Ramos (cell line): ENCODE measurements around the gene MTUS2.

ENCODE experiments used
- in situ Hi-C: fragments of 300-500 bp; cut with MboI; formaldehyde crosslinking; loops from one replicate; pipeline ENCODE4 v1.14.3; 2022; ENCODE audit warnings: low sequenced_read_pairs; ENCODE audit not compliant: unreplicated experiment

Gene MTUS2

GRCh38 chr13:28854657-28855056 is 34.5 kb downstream of the MTUS2 start:
- in situ Hi-C loops, result no loop called here

GRCh38 chr13:28856287-28856686 is 36.1 kb downstream of the MTUS2 start:
- in situ Hi-C loops, result no loop called here

DNA sequence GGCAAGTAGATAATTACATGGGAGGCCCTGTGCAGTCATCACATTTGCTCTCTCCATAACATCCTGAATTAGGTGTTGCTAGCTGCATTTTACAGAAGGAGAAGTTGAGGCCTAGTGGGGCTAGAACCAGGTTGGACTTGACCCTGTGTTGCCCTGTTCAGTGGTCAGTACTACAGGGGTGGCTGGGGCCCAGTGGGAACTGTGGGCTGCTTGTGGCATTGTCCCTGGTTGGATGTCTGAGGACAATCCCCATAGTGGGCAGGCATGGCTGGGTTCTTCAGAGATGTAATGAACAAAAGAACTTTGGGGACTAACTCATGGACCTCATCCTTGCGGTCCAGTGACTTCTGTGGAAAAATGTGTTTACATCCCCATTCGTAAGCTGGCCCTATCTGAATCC is 38.9 kb downstream of the MTUS2 start:
- in situ Hi-C loops, result no loop called here

GRCh38 chr13:28859717-28860116 is 39.6 kb downstream of the MTUS2 start:
- in situ Hi-C loops, result no loop called here

DNA sequence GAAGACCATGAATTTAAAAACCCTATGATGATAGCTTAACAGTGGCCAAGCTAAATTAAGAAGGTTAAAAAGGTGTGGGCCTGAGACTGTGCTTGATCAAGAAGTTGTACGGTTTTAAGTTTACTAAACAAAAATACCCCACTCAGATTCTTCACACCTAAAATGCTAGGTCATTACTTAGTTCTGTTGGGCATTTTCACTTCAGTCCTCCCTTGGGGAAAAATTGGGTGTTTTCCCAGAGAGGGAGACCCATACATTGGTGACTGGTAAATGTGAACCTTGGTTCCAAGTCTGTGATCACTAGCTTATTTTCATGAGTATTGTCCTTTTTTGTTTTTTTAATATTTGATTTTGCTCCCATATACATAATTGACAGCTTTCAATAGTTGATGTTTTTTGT is 44.4 kb downstream of the MTUS2 start:
- in situ Hi-C loops, result no loop called here

- in situ Hi-C loops, result no loop called here
Observed at GRCh38 chr13:28865149-28865744, 45.1 kb downstream of the MTUS2 start.

- in situ Hi-C loops, result no loop called here
Observed at GRCh38 chr13:28865951-28866350, 45.8 kb downstream of the MTUS2 start.

- in situ Hi-C loops, result no loop called here
Observed at GRCh38 chr13:28866932-28867331, 46.8 kb downstream of the MTUS2 start.

GRCh38 chr13:28867564-28867963 is 47.4 kb downstream of the MTUS2 start:
- in situ Hi-C loops, result no loop called here

GRCh38 chr13:28872427-28873176 is 52.5 kb downstream of the MTUS2 start:
- in situ Hi-C loops, result no loop called here

DNA sequence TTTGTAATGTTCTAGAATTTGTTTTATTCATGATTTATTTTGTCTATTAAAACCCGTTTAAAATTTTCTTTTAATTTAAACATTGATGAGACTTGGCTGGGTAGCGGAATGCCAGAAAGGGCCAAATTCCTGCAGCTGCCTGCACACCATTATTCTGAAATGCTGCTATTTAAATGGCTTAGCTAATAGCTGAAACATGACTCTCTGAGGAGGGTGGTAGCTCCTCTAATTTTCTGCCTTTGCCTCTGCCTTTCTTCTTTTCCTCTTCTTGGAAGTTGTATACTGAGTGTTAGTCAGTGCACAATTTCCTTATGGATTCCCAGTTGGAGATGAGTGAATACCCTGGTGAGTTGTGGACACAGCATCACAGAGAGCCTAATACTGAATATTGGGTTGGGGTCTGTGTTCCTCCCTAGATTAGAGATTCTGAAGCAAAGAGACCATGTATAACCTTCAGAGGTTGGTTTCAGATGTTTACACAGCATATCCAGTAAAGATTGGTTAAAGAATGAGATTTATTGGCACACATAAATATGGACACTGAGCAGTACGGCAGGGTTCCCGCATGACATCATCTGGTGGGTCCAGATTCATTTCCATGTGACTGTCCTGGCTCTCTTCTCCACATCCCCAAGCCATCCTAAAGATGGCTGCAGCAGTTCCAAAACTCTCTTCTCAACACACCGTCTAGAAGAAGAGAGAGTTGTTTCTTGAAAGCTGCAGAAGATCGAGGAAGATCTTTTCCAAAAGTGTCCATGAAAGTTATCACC is 55.9 kb downstream of the MTUS2 start:
- in situ Hi-C loops, result no loop called here

GRCh38 chr13:28877408-28877807 is 57.3 kb downstream of the MTUS2 start:
- in situ Hi-C loops, result no loop called here

DNA sequence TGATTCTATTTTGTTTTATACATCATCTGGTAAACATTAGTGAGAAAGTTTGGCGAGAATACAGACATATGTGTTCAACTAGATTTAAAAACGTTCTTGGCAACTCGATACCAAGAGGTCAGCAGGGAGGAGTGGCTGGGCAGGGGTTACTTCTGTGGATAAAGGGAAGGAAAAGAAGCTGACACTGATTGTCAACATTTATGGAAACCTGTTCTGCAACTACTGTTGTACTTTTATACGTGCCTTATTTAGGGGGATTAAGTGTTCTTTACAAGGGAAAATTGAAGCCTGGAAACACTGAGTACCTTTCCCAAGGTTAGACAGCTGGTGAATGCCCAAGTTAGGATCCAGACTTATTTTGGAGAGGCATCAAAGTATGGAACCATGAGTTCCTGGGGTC is 65.0 kb downstream of the MTUS2 start:
- in situ Hi-C loops, result no loop called here

DNA sequence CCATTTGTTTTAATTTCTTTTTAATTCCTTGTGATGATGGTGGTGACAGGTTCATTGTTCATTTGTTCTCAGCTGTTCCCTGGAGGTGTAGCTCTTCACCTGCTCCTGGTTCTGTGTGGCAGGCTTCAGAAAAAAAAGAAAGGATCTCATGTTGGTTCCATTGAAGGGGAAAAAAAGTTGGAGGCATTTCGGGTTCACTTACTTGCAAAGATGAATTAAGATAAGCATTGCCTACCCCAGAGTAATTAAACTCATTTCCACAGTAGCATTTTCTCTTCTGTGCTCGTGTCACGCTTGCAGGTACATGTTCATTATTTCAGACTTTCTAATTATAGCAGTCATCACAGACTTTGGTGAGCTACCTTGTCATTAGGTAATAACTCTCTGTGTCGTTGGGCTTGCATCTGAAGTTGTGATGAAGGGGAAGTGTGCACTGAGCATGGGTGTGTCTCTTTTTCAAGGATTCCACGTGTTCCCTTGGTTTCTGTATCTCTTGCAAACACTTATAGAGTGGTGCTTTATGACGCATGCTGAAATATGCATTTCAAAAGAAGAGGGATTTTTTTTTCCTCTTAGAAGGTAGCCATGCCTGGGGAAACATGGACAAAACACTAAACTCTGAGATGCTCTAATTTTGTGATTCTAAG is 69.1 kb downstream of the MTUS2 start:
- in situ Hi-C loops, result no loop called here

DNA sequence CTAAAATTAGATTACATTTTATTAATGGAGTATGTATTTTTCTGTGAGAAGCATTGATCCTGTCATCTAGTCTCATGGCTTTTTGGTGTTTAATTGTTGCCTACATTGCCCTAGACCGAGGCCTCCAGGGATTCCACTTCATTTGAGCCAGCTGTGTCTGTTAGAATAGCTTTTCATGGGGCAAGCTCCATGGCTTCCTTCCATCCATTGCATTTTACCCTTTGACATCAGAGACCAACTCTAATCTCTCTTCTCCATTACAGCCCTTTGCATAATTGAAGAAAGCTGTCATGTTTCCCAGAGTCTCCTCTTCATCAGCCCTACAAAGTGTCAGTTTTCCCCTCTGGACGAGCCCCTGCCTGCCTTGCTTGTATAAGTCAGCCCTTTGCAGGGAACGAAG is 70.6 kb downstream of the MTUS2 start:
- in situ Hi-C loops, result no loop called here

DNA sequence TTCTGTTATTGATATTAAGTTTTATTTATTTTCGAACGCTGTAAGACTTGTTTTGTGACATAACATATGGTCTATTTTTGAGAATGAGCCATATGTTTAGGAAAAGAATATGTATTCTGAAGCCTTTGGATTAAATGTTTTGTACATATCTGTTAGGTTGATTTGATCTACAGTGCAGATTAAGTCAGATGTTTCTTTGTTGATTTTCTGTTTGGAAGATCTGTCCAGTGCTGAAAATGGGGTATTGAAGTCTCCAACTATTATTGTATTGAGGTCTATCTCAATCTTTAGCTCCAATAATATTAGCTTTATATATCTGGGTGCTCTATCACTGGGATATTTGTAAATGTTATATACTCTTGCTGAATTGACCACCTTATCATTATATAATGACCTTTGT is 97.9 kb downstream of the MTUS2 start:
- in situ Hi-C loops, result no loop called here

- in situ Hi-C loops, result no loop called here
Observed at GRCh38 chr13:28922341-28922740, 102.2 kb downstream of the MTUS2 start.

DNA sequence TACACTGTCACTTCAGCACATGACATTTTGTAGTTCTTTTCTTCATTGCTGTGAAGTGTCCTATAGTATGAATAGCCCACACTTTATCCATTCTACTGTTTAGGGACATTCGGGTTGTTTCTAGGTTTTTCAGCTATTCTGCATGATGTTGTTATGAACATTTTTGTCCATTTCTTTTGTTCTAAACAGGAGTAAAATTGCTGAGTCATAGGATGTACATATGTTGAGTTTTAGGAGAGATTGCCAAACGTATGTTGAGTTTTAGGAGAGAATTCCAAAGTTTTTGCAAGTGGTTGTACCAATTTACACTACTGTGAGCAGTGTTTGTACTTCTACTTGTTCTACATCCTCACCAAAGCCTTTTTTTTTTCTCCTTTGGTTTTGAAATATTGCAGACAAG is 115.0 kb downstream of the MTUS2 start:
- in situ Hi-C loops, result no loop called here

GRCh38 chr13:28942906-28943305 is 122.8 kb downstream of the MTUS2 start:
- in situ Hi-C loops, result no loop called here

DNA sequence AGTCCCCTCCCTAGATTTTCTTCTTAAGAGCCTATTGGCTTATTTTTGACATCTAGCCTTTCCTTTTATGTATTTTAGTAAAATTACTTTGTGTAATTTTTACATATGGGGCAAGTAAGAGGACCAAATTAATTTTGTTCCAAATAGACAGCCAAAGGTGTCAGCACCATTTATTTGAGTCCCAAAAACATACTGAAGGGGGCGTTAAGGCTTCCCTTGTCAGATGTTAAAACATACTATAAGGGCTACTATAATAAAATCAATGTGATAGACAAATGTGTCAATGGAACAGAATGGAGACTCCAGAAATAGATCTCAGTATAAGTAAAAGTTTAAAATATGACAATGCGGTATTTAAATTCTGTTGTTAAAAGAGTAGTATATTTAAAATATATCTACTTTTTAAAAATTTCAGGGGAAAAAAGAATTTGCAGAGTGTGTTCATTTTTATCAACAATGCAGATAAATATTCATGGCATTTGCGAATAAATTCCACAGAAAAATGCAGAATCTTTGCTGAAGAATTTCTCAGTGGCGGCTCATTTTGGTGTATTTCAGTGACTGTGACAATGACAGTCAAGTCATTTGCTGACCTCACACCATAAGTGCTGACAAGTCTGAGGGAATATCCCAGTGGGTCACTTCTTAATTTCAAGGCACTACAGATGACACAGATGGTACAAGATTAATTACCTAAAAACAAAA is 133.7 kb downstream of the MTUS2 start:
- in situ Hi-C loops, result no loop called here

DNA sequence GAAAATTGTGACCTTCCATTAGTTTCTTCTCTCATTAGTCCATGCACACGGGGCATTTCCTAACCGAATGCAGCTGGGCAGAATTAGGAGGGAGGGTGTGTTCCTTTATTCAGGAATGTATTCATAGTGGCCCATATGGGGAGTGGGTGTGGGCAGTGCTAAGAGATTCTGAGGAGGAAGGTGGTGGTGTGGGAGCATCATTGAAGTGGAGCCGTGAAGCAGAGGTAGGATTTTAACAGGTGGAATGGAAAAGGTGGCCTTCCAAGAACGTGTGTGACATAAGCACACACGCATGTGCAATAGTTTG is 134.2 kb downstream of the MTUS2 start:
- in situ Hi-C loops, result no loop called here
